HG03439 (cell line): ENCODE results near the gene CARD11.
"Not testable (repeated sequence)": the region's sequence is repeated elsewhere in the genome, so short reads cannot be mapped to it uniquely, and the experiment has no call there.

ENCODE experiments used
- ATAC-seq: cut with Tn5 transposase; IDR thresholded peaks from one replicate; pipeline ENCODE4 v1.9.1; 2021; ENCODE audit warnings: mild to moderate bottlenecking, moderate library complexity; ENCODE audit not compliant: unreplicated experiment

CARD11 gene

GRCh38 chr7:3065724-3066143 is 22.1 kb upstream of the CARD11 start:
- peak; percentile 37 for ATAC-seq

- ATAC-seq: no peak
Observed at GRCh38 chr7:3064067-3064466, 20.4 kb upstream of the CARD11 start.

GRCh38 chr7:3063016-3063753 is 19.5 kb upstream of the CARD11 start:
- peak; percentile 88 for ATAC-seq

- ATAC-seq: no peak
Observed at GRCh38 chr7:3057066-3057420, 13.4 kb upstream of the CARD11 start.

GRCh38 chr7:3056234-3057065 is 12.8 kb upstream of the CARD11 start:
- ATAC-seq: no peak

- ATAC-seq: no peak
Observed at GRCh38 chr7:3055626-3056025, 12.0 kb upstream of the CARD11 start.

- peak; percentile 66 for ATAC-seq
Observed at GRCh38 chr7:3042861-3043489, 692 bp downstream of the CARD11 start.

- ATAC-seq: no peak
Observed at GRCh38 chr7:3041986-3042675, 1.5 kb downstream of the CARD11 start.

GRCh38 chr7:3039787-3040186 is 3.9 kb downstream of the CARD11 start:
- no peak for ATAC-seq

GRCh38 chr7:3038011-3038410 is 5.7 kb downstream of the CARD11 start:
- ATAC-seq: not testable (repeated sequence)

- no peak for ATAC-seq
Observed at GRCh38 chr7:3037259-3037658, 6.4 kb downstream of the CARD11 start.

- ATAC-seq: no peak
Observed at GRCh38 chr7:3034591-3035150, 9.0 kb downstream of the CARD11 start.

- no peak for ATAC-seq
Observed at GRCh38 chr7:3033581-3033980, 10.1 kb downstream of the CARD11 start.

- no peak for ATAC-seq
Observed at GRCh38 chr7:3033136-3033535, 10.5 kb downstream of the CARD11 start.

- no peak for ATAC-seq
Observed at GRCh38 chr7:3032256-3032655, 11.4 kb downstream of the CARD11 start.

GRCh38 chr7:3029138-3029537 is 14.5 kb downstream of the CARD11 start:
- ATAC-seq: no peak

GRCh38 chr7:3028758-3029093 is 14.9 kb downstream of the CARD11 start:
- ATAC-seq: no peak

- no peak for ATAC-seq
Observed at GRCh38 chr7:3028071-3028757, 15.5 kb downstream of the CARD11 start.

GRCh38 chr7:3027005-3027845 is 16.4 kb downstream of the CARD11 start:
- no peak for ATAC-seq

- ATAC-seq: no peak
Observed at GRCh38 chr7:3025616-3026015, 18.1 kb downstream of the CARD11 start.
